ENCODE data around the gene KIF1A.

Gene KIF1A

GRCh38 chr2:240735476-240735875 lies 84.5 kb downstream of the KIF1A start:
- DNase-seq (ENCODE audit: low read depth), result no peak

DNA sequence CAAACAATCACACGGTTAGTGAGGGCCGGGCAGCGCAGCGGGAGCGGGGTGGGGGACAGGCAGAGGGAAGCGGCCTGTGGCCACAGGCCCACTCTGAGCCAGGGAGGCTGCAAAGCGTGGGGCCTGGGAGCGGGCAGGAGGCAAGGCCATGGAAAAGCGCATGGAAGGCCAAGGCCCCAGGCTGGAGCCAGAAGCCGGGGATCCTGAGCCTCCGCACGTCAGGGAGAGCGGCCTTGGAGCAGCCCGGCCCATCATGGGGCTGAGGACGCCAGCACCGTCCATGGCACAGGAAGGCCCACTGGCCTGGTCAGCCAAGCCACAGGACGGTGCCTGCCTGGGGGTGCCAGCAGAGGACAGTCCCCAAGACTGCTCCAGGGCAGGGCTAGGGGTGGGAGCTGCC lies 85.3 kb downstream of the KIF1A start:
- DNase-seq (ENCODE audit: low read depth), result no peak

- no peak for DNase-seq (ENCODE audit: low read depth)
Measured at GRCh38 chr2:240733803-240734495, 86.1 kb downstream of the KIF1A start.

GRCh38 chr2:240732911-240733622 lies 87.0 kb downstream of the KIF1A start:
- DNase-seq (ENCODE audit: low read depth), result no peak

GRCh38 chr2:240732184-240732583 lies 87.8 kb downstream of the KIF1A start:
- no peak for DNase-seq (ENCODE audit: low read depth)

DNA sequence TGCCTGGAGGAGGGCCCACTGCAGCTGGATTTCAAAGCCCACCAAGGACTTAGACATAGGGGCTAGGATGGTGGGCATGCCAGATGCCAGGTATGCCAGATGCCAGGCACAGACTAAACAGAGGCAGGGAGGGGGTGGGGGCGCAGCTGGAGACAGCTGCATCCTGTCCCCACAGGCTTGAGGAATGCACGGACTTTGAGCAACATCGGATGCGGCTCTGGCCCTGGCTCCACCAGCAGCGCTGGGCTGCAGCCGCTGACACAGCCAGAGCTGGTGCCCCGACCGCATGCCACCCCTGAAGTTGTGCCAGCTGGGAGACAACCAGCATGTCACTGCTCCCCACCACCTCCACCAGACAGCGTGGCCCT lies 88.9 kb downstream of the KIF1A start:
- no peak for DNase-seq (ENCODE audit: low read depth)

DNA sequence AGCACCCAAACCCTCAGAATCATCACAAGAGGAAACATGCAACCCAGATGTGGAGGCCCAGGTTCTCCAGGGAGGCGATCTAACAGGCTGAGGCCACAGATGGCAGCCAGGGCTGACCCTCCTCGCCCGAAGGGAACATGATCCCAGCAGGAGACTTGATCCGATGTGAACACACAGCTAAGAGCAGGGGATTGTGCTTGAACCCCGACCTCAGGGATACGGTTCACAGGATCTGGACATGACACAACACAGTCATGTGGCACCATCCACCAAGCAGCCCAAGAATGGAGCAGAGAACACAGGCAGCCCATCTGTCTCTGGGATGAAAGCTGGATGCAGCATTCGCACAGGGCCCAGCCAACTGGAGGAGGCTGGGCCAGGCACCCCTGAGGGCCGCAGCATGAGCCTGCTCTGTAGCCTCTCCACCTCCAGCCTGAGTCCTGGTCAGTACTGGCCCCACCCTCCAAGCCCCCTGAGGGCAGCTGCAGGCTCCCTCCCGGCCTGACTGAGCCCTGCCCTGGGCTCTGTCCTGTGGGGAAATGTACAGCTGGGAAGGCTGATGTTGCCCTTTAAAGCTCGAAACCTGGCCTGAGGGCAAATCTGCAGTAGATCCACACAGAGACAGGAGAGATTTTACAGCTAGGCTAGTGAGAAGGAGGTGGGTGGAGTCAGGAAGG lies 89.4 kb downstream of the KIF1A start:
- no peak for DNase-seq (ENCODE audit: low read depth)

GRCh38 chr2:240728827-240729226 lies 91.2 kb downstream of the KIF1A start:
- no peak for DNase-seq (ENCODE audit: low read depth)

DNA sequence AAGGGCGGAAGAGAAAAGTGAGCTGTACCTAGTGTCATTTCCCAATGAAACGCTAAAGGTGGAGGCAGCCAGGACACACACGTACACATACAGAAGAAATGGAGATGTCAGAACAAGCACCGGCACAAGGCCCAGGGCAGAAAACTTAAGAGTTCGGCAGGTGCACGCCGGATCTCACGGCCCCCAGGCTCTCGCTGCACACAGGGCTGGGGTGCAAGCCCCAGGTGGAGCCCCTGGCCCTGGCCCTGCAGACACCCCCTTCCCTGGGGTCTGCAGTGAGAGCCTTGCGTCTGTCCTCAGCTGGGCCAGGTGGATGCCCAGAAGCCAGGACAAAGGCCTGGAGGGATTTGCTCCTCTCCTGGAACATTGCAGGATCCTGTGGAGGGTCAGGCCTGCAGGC lies 91.7 kb downstream of the KIF1A start:
- DNase-seq (ENCODE audit: low read depth), result no peak

- DNase-seq (ENCODE audit: low read depth), result no peak
Measured at GRCh38 chr2:240727913-240728312, 92.1 kb downstream of the KIF1A start.

DNA sequence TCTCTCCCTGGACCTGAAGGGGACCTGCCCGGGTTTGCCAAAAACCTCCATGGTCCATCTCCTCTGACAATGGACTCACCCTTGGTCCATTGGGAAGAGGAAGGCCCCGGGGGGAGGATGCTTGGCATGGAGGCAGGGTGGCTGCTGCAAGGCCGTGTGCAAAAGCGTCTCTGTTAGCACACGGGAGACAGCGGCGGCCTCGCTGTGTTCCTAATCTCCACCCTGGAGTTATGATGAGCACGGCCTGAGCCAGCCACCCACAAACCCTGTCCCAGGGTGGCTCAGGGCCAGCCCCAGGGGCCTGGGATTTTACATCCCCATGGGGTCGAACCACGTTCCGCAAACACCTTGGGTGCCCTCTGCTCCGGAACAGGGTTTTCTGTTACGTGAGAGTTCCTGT lies 92.6 kb downstream of the KIF1A start:
- no peak for DNase-seq (ENCODE audit: low read depth)

- no peak for DNase-seq (ENCODE audit: low read depth)
Measured at GRCh38 chr2:240726876-240727275, 93.1 kb downstream of the KIF1A start.

GRCh38 chr2:240725671-240726070 lies 94.3 kb downstream of the KIF1A start:
- DNase-seq (ENCODE audit: low read depth), result no peak

- DNase-seq (ENCODE audit: low read depth), result no peak
Measured at GRCh38 chr2:240725266-240725665, 94.8 kb downstream of the KIF1A start.

GRCh38 chr2:240724431-240724830 lies 95.6 kb downstream of the KIF1A start:
- DNase-seq (ENCODE audit: low read depth), result no peak

- DNase-seq (ENCODE audit: low read depth), result no peak
Measured at GRCh38 chr2:240723851-240724250, 96.2 kb downstream of the KIF1A start.

- DNase-seq (ENCODE audit: low read depth), result no peak
Measured at GRCh38 chr2:240722796-240723735, 97.0 kb downstream of the KIF1A start.

DNA sequence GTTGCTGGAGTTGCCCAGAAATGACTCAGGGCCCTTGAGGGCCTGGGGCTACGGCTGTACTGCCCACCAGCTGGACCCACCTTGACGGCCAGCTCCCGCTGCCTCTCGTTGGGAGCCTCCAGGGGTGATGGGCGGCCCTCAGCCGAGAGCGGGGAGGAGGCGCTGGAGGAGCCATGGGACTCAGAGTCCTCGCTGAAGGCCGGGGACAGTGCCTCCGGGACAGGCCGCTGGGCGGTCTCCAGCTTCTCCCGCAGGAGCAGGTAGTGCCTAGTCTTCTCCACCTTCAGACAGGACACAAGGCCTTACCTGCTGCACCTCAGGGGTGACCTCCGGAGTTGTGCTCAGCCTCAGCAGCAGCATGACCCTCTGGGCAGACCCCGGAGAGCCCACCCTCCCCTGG lies 97.6 kb downstream of the KIF1A start:
- no peak for DNase-seq (ENCODE audit: low read depth)

DNA sequence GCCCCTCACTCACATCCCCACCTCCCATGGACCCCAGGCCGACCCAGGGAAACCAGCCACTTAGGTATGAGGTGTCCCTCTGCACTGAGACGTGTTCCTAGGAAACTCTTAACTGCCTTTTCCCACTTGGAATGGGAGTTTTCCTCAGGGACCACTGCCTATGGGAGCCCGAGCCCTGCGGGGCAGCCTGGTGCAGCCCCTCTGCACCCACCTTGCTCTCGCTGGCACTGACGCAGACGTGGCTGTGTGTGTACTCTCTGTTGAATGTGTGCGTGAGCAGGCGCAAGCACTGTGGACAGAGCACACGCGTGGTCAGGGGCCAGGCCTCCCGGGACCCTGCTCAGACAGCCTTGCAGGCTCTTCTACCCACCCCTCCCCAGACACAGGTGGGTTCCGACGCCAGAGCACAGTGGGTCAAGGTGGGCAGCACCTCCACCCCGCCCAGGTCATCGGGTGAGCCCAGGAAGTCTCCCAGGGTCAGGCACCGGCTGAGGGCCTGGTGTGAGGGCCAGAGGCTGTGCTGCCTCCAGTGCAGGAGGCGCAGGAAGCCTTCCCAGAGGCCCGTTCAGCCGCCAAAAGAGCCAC lies 98.3 kb downstream of the KIF1A start:
- DNase-seq (ENCODE audit: low read depth), result no peak

- no peak for DNase-seq (ENCODE audit: low read depth)
Measured at GRCh38 chr2:240720686-240721595, 99.1 kb downstream of the KIF1A start.
